GM12878 (cell line): ENCODE measurements around the gene TRIAP1. TPM values are rescaled to one million over a fixed set of nuclear protein-coding genes. Genes with fewer than 3 reads are reported as not detected.
A peak's percentile ranks its signal among the peaks of the same experiment; 100 is the strongest.

ENCODE experiments used
- CBFB ChIP-seq: IDR thresholded peaks from 2 replicates; pipeline ENCODE4 v1.6.1; 2016; ENCODE audit warnings: antibody characterized with exemption, low read depth
- CEBPB ChIP-seq, 2 experiments: fragments of 150-350 bp in 1 of 2; IDR thresholded peaks; 2 replicates each; pipeline ENCODE4 v1.6.1; 2012 to 2014; ENCODE audit warnings: low read depth in 2 of 2, low read length in 2 of 2, borderline replicate concordance in 1 of 2, inconsistent platforms in 1 of 2
- CREM ChIP-seq: IDR thresholded peaks from 2 replicates; pipeline ENCODE4 v1.6.1; 2014; ENCODE audit warnings: antibody characterized with exemption, low read depth
- EZH2 ChIP-seq: IDR thresholded peaks from 2 replicates; pipeline ENCODE4 v1.6.1; 2012; ENCODE audit warnings: low read depth, mild to moderate bottlenecking, control low read depth, inconsistent platforms, low read length, borderline replicate concordance; ENCODE audit not compliant: control insufficient read depth
- GATAD2B ChIP-seq: fragments of 450-650 bp; conservative IDR thresholded peaks from 2 replicates; pipeline ENCODE4 v1.6.1; 2017; ENCODE audit warnings: low read depth, mild to moderate bottlenecking, moderate library complexity
- IKZF2 ChIP-seq, 2 experiments: fragments of 450-650 bp; IDR thresholded peaks; 2 replicates each; pipeline ENCODE4 v1.6.1; 2017; ENCODE audit warnings: mild to moderate bottlenecking in 2 of 2, moderate library complexity in 2 of 2
- NFIC ChIP-seq: IDR thresholded peaks from 2 replicates; pipeline ENCODE4 v1.6.1; 2012; ENCODE audit warnings: low read depth, mild to moderate bottlenecking, inconsistent platforms, low read length, moderate library complexity
- NFXL1 ChIP-seq: fragments of 450-650 bp; IDR thresholded peaks from 2 replicates; pipeline ENCODE4 v1.6.1; 2017; ENCODE audit warnings: antibody characterized with exemption, mild to moderate bottlenecking, borderline replicate concordance
- POLR2A ChIP-seq: IDR thresholded peaks from 2 replicates; pipeline ENCODE4 v1.6.1; 2011; ENCODE audit warnings: low read depth, mild to moderate bottlenecking, low read length
- POLR2AphosphoS5 ChIP-seq: IDR thresholded peaks from 2 replicates; pipeline ENCODE4 v1.6.1; 2011; ENCODE audit warnings: mild to moderate bottlenecking, low read length, inconsistent platforms
- RAD51 ChIP-seq: fragments of 450-650 bp; IDR thresholded peaks from 2 replicates; pipeline ENCODE4 v1.6.1; 2016; ENCODE audit warnings: moderate library complexity, mild to moderate bottlenecking, inconsistent platforms
- RELA ChIP-seq: fragments of 450-650 bp; IDR thresholded peaks from 2 replicates; pipeline ENCODE4 v1.8.0; 2014; ENCODE audit warnings: borderline replicate concordance; ENCODE audit not compliant: partially characterized antibody
- RFX5 ChIP-seq: IDR thresholded peaks from 2 replicates; pipeline ENCODE4 v1.6.1; 2011; ENCODE audit warnings: low read depth, low read length, improper control_type of control experiment
- SIN3A ChIP-seq: IDR thresholded peaks from 2 replicates; pipeline ENCODE4 v1.6.1; 2012; ENCODE audit warnings: low read depth, low read length, improper control_type of control experiment
- SMAD5 ChIP-seq: IDR thresholded peaks from 2 replicates; pipeline ENCODE4 v1.6.1; 2016; ENCODE audit warnings: antibody characterized with exemption, low read depth
- SRF ChIP-seq, 2 experiments: IDR thresholded peaks; 2 replicates each; pipeline ENCODE4 v1.6.1; 2011; ENCODE audit warnings: low read depth in 2 of 2, low read length in 2 of 2, mild to moderate bottlenecking in 1 of 2, moderate library complexity in 1 of 2
- STAT3 ChIP-seq: IDR thresholded peaks from 2 replicates; pipeline ENCODE4 v1.6.1; 2011; ENCODE audit warnings: low read depth, low read length, improper control_type of control experiment
- SUPT20H ChIP-seq: IDR thresholded peaks from 2 replicates; pipeline ENCODE4 v1.6.1; 2011; ENCODE audit warnings: low read depth, mild to moderate bottlenecking, low read length, moderate library complexity, borderline replicate concordance; ENCODE audit not compliant: control insufficient read depth
- TARDBP ChIP-seq: IDR thresholded peaks from 2 replicates; pipeline ENCODE4 v1.6.1; 2016; ENCODE audit warnings: borderline replicate concordance
- TCF3 ChIP-seq: IDR thresholded peaks from 2 replicates; pipeline ENCODE4 v1.6.1; 2012; ENCODE audit warnings: low read depth, mild to moderate bottlenecking, low read length, borderline replicate concordance; ENCODE audit not compliant: insufficient read depth
- USF2 ChIP-seq: IDR thresholded peaks from 2 replicates; pipeline ENCODE4 v1.6.1; 2011; ENCODE audit warnings: low read depth, low read length, improper control_type of control experiment, borderline replicate concordance
- ZBTB11 ChIP-seq: fragments of 450-650 bp; formaldehyde crosslinking; IDR thresholded peaks from 2 replicates; pipeline ENCODE4 v1.5.0; 2022; ENCODE audit warnings: mild to moderate bottlenecking, missing genetic modification characterization
- ZBTB40 ChIP-seq: fragments of 450-650 bp; IDR thresholded peaks from 2 replicates; pipeline ENCODE4 v1.6.1; 2016; ENCODE audit warnings: mild to moderate bottlenecking, moderate library complexity, borderline replicate concordance
- polyA plus RNA-seq, 11 experiments: library from polyadenylated mRNA; depleted of rRNA in 4 of 11; unstranded in 6 of 11; stranded (reverse) in 5 of 11; fragments of >200 nt; fragmentation: Nextera tagmentation in 4 of 11; fragmentation: Illumina TruSeq in 1 of 11; extraction: Ambion mirVana in 4 of 11; extraction: Trizol in 1 of 11; gene quantifications; 1 replicate in 1 of 11; 2 replicates in 10 of 11; pipeline versions ENCODE4 v1.2.1 to v1.2.3, GENCODE V29; 2011 to 2016; ENCODE audit warnings: inconsistent platforms in 2 of 11, missing spikeins in 2 of 11, low read depth in 1 of 11
- total RNA-seq, 4 experiments: library from RNA; depleted of rRNA in 3 of 4; stranded (reverse); fragments of >200 nt in 3 of 4; fragmentation: Illumina TruSeq in 1 of 4; extraction: Trizol in 1 of 4; gene quantifications; 2 replicates each; pipeline versions ENCODE4 v1.2.1 to v1.2.3, GENCODE V29; 2013 to 2021

Gene TRIAP1
- total and polyA plus RNA-seq, 10 of the 15 experiments (the other 5 are each of a cell fraction or from before 2014, with no cell fraction given): 44.8 to 346 (median 80.8) TPM

- TF ChIP-seq CBFB (peak; percentile 69), GATAD2B (no peak), EZH2 (no peak), STAT3 (no peak), SIN3A (peak; percentile 33; the same call in 1 of the 2 replicates), TCF3 (0 out of 2 replicates have a peak, but pooled peaks have one; percentile 12), POLR2A (peak; percentile 87), IKZF2 (IDR thresholded peaks at IDR 0.05) (no peak), ZBTB40 (peak; percentile 93), RFX5 (no peak; the same call in 1 of the 2 replicates), SMAD5 (peak; percentile 53; the same call in 1 of the 2 replicates), ZBTB11 (CRISPR knock-in tag) (no peak), POLR2AphosphoS5 (peak; percentile 84), NFIC (no peak), SUPT20H (no peak), TARDBP (0 out of 2 replicates have a peak, but pooled peaks have one; percentile 49), NFXL1 (no peak), RAD51 (no peak), CREM (no peak), RELA (peak; percentile 34), SRF (IDR thresholded peaks at IDR 0.05; ENCODE audit: low read depth in 2 of 2, low read length in 2 of 2) (peak; percentile 86 to 93), CEBPB (IDR thresholded peaks at IDR 0.05; ENCODE audit: borderline replicate concordance in 1 of 2, low read depth in 2 of 2, low read length in 2 of 2) (no peak), USF2 (no peak)
These were observed 8.3 kb downstream of the TRIAP1 start, which contains the start of gene COX6A1 (continued) for GRCh38 chr12:120437735-120438494.
